Colonic mucosa (tissue), 4 donors: Measurements from ENCODE around the gene AKT2. TPM values are rescaled to one million over a fixed set of nuclear protein-coding genes. Genes with fewer than 3 reads are reported as not detected.
"Not testable (repeated sequence)": the region's sequence is repeated elsewhere in the genome, so short reads cannot be mapped to it uniquely, and the experiment has no call there.

Experiments used
- DNase-seq: peaks from one replicate; pipeline ENCODE4 v3.0.0-alpha.2; 2020
- H3K27ac ChIP-seq: fragments of 200-600 bp; one replicate; pipeline ENCODE4 v1.8.0; 2021
- H3K27me3 ChIP-seq: fragments of 200-600 bp; one replicate; pipeline ENCODE4 v1.8.0; 2021
- H3K36me3 ChIP-seq: fragments of 200-600 bp; one replicate; pipeline ENCODE4 v1.8.0; 2021
- H3K4me1 ChIP-seq: fragments of 200-600 bp; one replicate; pipeline ENCODE4 v1.8.0; 2021; ENCODE audit warnings: mild to moderate bottlenecking
- H3K4me3 ChIP-seq: fragments of 200-600 bp; one replicate; pipeline ENCODE4 v1.8.0; 2021
- H3K9ac ChIP-seq, 2 donors: one replicate each; pipeline ENCODE4 v1.7.0; 2013; ENCODE audit warnings: control low read depth in 2 of 2, low read depth in 2 of 2, low read length in 2 of 2
- H3K9me3 ChIP-seq: fragments of 200-600 bp; one replicate; pipeline ENCODE4 v1.8.0; 2021
- intact Hi-C: fragments of 100-400 bp; cut with DNase I; formaldehyde crosslinking; loops from one replicate; pipeline ENCODE4 v1.14.1; 2022
- total RNA-seq, 2 donors: library from RNA; stranded (reverse); fragmentation: NEBNext Ultra II Directional in 1 of 2; extraction: Animal tissue kit (Norgen Biotek cat#: 25700) in 1 of 2; gene quantifications; one replicate each; pipeline ENCODE4 v1.2.1, GENCODE V29; 2021
- TF ChIP-seq, protein P1 (sequence below): fragments of 200-600 bp; IDR thresholded peaks from one replicate; pipeline ENCODE4 v1.8.0; 2022; ENCODE audit warnings: antibody characterized with exemption, mild to moderate bottlenecking
- donor health status: healthy.
- donor health status: DM: no; HTN: no; CAD: no.
- donor health status: DM: no; HTN: no; CAD: no.

The AKT2 gene
- total RNA-seq = 100 to 1,000 TPM in 1 of 2 donors, 10 to 100 TPM in 1; 95.4 to 119 TPM

GRCh38 chr19:40284501-40285352, at the start of gene AKT2:
TSS of gene AKT2 (minus strand) at chr19:40285345. CDS start at chr19:40265267, 20,078 bp downstream.
- intact Hi-C loops = no loop called here
- TF ChIP-seq, protein P1, sequence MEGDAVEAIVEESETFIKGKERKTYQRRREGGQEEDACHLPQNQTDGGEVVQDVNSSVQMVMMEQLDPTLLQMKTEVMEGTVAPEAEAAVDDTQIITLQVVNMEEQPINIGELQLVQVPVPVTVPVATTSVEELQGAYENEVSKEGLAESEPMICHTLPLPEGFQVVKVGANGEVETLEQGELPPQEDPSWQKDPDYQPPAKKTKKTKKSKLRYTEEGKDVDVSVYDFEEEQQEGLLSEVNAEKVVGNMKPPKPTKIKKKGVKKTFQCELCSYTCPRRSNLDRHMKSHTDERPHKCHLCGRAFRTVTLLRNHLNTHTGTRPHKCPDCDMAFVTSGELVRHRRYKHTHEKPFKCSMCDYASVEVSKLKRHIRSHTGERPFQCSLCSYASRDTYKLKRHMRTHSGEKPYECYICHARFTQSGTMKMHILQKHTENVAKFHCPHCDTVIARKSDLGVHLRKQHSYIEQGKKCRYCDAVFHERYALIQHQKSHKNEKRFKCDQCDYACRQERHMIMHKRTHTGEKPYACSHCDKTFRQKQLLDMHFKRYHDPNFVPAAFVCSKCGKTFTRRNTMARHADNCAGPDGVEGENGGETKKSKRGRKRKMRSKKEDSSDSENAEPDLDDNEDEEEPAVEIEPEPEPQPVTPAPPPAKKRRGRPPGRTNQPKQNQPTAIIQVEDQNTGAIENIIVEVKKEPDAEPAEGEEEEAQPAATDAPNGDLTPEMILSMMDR = no peak

GRCh38 chr19:40333083-40333482, 47.9 kb upstream of the AKT2 start:
- H3K27me3 ChIP-seq, intact Hi-C loops, H3K36me3 ChIP-seq, H3K4me1 ChIP-seq, H3K9me3 ChIP-seq, DNase-seq, H3K27ac ChIP-seq, H3K9ac ChIP-seq, H3K4me3 ChIP-seq: not testable (repeated sequence)

More at GRCh38 chr19:40284501-40285352, at the start of gene AKT2:
- H3K9me3 ChIP-seq = no peaks in the 10 kb centered on the region
- H3K9ac ChIP-seq = peak within 1 kb of the TSS; percentile 89 to 98
- no peaks in the 10 kb centered on the region for H3K27me3 ChIP-seq
- peak within 1 kb of the TSS; percentile 86 for H3K4me3 ChIP-seq
- H3K36me3 ChIP-seq = no peaks in the 10 kb centered on the region
- peaks cover 17% of the 10 kb centered on the region for H3K4me1 ChIP-seq
- peak within 1 kb of the TSS; percentile 79 for H3K27ac ChIP-seq
- no peak for DNase-seq

DNA sequence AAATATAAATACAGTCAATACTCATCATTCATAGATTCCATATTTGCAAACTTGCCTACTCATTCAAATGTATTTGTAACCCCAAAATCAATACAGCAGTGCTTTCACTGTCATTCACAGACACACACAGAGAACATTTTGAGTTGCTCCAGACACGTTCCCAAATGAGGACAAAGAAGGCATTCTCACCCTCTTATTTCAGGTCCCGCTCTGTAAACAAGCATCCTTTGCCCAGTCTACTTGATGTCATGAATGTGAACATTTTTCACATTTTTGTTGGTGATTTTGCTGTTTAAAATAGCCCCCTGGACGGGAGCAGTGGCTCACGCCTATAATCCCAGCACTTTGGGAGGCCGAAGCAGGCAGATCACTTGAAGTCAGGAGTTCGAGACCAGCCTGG, 47.5 kb upstream of the AKT2 start:
- no peak overlapping the region for H3K4me3 ChIP-seq
- DNase-seq = no peak
- H3K27me3 ChIP-seq = no peaks in the 10 kb centered on the region
- H3K9ac ChIP-seq = no peak overlapping the region
- no peaks in the 10 kb centered on the region for H3K9me3 ChIP-seq
- TF ChIP-seq, protein P1 = no peak
- no peaks in the 10 kb centered on the region for H3K4me1 ChIP-seq
- intact Hi-C loops = no loop called here
- no peaks in the 10 kb centered on the region for H3K36me3 ChIP-seq
- H3K27ac ChIP-seq = no peak overlapping the region

GRCh38 chr19:40331052-40331451, 45.9 kb upstream of the AKT2 start:
- DNase-seq = no peak
- intact Hi-C loops = no loop called here

DNA sequence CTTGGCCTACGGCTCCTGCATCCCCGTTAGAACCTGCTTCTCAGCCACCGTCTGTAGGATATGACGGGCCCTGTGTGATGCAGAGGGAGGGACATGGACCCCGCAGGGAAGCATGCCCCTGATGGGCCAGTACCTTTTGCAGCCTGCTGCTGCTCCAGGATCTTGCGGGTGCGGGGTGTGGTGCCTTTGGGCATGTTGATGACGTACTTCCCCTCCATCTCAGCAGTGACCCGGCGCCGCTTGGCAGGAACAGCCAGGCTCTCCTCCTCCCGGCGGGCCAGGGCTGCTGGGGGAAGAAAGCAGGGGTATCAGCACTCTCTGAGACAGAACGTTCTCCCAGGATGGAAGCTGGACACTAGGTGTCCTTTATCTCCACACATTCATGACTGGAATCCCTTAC, 41.1 kb upstream of the AKT2 start:
- DNase-seq = no peak
- no peaks in the 10 kb centered on the region for H3K27me3 ChIP-seq
- no peak overlapping the region for H3K9ac ChIP-seq
- TF ChIP-seq, protein P1 = no peak
- no peaks in the 10 kb centered on the region for H3K4me1 ChIP-seq
- H3K36me3 ChIP-seq = no peaks in the 10 kb centered on the region
- no peak overlapping the region for H3K27ac ChIP-seq
- intact Hi-C loops = no loop called here
- no peak overlapping the region for H3K4me3 ChIP-seq
- no peaks in the 10 kb centered on the region for H3K9me3 ChIP-seq

More at GRCh38 chr19:40331052-40331451, 45.9 kb upstream of the AKT2 start:
- Histone ChIP-seq H3K9me3 (no peaks in the 10 kb centered on the region), H3K4me3 (no peak overlapping the region), H3K36me3 (no peaks in the 10 kb centered on the region), H3K4me1 (no peaks in the 10 kb centered on the region), H3K27ac (no peak overlapping the region), H3K27me3 (no peaks in the 10 kb centered on the region), H3K9ac (no peak overlapping the region)
- TF ChIP-seq, protein P1 = no peak

DNA sequence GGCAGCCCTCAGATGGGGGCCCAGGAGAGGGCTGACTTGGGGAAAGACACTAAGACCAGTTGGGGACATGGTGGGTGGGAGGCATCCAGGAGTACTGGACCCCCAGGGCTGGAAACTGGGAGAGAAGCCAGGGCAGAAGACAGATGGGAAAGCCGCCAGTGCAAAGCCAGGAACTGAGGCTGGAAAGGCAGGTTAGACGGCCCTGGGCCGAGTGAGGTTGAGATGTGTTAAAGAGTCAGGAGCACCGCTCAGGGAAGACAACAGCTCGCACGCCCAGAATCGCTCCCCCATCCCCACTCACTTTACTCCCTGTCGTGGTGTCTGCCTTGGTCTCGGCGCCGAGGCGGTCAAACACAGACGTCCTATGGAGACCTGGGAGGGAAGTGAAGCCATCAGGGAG, 38.6 kb upstream of the AKT2 start:
- H3K4me1 ChIP-seq = no peaks in the 10 kb centered on the region
- TF ChIP-seq, protein P1 = no peak
- H3K9ac ChIP-seq = no peak overlapping the region
- H3K36me3 ChIP-seq = no peaks in the 10 kb centered on the region
- H3K9me3 ChIP-seq = no peaks in the 10 kb centered on the region
- intact Hi-C loops = no loop called here
- H3K27ac ChIP-seq = no peak overlapping the region
- DNase-seq = no peak
- no peak overlapping the region for H3K4me3 ChIP-seq
- no peaks in the 10 kb centered on the region for H3K27me3 ChIP-seq
